Astrocyte of the spinal cord (primary cell): ENCODE measurements around the gene GLIS1.

Source experiments
- DNase-seq: peaks from one replicate; pipeline ENCODE4 v3.0.0; 2011; ENCODE audit warnings: low read depth, low spot score
- H3K4me3 ChIP-seq: 2 replicates; pipeline ENCODE4 v1.5.1; 2011; ENCODE audit warnings: low read depth, mild to moderate bottlenecking, low read length, moderate library complexity
- in situ Hi-C: cut with HindIII; loops from 2 replicates; pipeline ENCODE4 v1.10.0; 2017; ENCODE audit warnings: low sequenced_read_pairs
- TF ChIP-seq, protein P1 (sequence below): IDR thresholded peaks from 2 replicates; pipeline ENCODE4 v1.5.1; 2012; ENCODE audit warnings: low read depth, mild to moderate bottlenecking, low read length, inconsistent platforms

Gene GLIS1

DNA sequence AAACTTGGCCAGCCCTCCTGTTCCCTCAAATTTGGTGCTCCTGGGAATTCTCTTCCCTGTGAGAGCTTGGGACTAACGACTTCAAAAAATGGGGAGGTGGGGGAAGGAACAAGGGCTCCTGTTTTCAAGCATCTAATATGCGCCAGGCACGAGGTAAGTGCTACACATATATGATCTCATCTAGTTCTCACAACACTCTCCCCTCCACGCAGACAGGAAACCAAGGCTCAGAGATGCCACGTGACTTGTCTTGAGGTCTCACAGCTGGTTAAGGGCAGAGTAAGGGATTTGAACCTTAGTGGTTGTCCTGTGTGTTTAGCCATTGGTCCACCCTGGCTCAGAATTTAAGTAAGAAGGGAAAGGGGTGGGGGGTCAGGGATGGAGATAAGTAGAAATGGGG lies 153.8 kb downstream of the GLIS1 start:
- in situ Hi-C loops = no loop called here
- peak; percentile 39 for DNase-seq
- TF ChIP-seq, protein P1, sequence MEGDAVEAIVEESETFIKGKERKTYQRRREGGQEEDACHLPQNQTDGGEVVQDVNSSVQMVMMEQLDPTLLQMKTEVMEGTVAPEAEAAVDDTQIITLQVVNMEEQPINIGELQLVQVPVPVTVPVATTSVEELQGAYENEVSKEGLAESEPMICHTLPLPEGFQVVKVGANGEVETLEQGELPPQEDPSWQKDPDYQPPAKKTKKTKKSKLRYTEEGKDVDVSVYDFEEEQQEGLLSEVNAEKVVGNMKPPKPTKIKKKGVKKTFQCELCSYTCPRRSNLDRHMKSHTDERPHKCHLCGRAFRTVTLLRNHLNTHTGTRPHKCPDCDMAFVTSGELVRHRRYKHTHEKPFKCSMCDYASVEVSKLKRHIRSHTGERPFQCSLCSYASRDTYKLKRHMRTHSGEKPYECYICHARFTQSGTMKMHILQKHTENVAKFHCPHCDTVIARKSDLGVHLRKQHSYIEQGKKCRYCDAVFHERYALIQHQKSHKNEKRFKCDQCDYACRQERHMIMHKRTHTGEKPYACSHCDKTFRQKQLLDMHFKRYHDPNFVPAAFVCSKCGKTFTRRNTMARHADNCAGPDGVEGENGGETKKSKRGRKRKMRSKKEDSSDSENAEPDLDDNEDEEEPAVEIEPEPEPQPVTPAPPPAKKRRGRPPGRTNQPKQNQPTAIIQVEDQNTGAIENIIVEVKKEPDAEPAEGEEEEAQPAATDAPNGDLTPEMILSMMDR = no peak
- H3K4me3 ChIP-seq = no peak overlapping the region

GRCh38 chr1:53584777-53585107 lies 154.2 kb downstream of the GLIS1 start:
- no peak for DNase-seq
- TF ChIP-seq, protein P1 = no peak
- no peak overlapping the region for H3K4me3 ChIP-seq
- in situ Hi-C loops = no loop called here

DNA sequence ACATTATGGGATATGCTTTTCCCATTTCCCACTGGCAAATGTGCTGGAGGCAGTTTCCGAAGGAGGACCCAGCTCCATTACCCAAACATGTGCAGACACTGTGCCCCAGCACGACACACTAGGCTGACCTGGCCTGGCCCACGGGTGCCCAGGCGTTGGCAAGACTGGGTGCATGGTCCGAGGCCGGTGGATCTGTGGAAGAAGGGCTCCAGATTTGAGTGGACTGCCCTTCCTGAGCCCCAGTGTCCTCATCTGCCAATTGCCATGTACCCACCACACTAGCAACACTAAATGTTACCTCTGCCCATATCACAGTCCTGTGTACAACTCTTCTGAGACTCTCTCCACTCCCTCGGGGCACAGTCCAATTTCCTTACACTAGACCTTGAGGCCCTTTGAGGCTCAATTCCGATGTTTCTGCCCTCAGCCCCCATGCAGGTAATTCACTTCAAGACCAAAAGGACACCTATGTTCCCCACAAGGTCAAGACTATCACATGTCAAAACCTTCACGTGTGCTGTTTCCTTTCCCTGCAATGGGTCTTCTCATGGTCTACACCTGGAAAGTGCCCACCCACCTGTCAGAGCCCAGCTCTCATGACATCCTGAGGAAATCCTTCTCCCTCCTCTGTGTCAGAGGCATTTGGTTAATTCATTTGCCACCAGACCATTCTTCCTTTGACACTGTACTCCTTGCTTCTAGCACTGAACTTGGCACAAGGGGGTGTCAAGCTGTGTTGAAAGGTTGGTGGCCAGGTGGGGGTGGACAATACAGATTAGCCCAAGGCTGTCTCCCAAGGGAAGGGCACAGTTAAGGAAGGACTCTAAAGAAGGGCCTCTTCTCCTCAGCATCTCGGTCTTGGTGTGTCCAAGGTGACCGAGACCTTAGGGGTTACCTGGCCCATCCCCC lies 154.8 kb downstream of the GLIS1 start:
- H3K4me3 ChIP-seq = no peak overlapping the region
- no peak for DNase-seq
- TF ChIP-seq, protein P1 = no peak
- in situ Hi-C loops = no loop called here

GRCh38 chr1:53583021-53583867 lies 155.7 kb downstream of the GLIS1 start:
- in situ Hi-C loops = no loop called here
- TF ChIP-seq, protein P1 = no peak

DNA sequence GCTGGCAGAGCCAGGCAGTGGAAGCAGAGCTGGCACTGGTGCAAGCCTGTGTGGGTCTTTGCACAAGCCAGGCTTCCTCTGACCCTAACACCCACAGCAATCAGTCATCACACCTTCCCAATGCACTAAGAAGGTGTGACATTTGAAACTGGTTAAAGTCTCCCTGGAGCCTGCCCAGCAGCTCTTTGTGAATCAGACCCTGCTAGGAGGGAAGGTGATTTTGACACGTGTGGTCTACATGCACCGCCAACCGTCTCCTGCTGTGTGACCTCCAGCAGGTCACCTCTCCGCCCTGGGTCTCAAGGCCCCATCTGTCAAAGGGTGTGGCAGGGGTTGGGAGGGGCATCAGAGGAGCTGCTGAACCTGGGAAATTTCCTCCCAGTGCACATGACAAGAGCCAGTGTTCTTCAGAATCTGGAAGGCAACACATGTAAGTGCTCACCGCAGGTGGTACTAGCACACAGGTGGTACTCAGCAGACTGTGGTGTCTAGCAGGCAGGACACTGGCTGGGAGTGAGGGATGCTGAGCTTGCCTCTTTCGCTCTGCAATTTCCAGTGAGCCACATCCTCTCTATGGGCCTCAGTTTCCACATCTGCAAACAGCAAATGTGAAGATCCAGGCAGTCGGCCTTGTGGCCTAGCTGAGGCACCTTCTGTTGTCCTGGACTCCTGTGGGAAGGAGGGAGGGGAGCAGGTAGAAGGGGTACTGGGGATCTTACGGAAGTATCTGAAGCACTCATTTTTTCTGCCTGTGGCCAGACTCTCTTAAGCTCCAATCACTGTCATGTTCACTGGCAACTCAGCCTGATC lies 156.5 kb downstream of the GLIS1 start:
- in situ Hi-C loops = no loop called here
- H3K4me3 ChIP-seq = no peak overlapping the region
- TF ChIP-seq, protein P1 = no peak
- no peak for DNase-seq

More at GRCh38 chr1:53583021-53583867, 155.7 kb downstream of the GLIS1 start:
- H3K4me3 ChIP-seq = no peak overlapping the region
- no peak for DNase-seq

GRCh38 chr1:53581476-53581875 lies 157.5 kb downstream of the GLIS1 start:
- in situ Hi-C loops = no loop called here
- TF ChIP-seq, protein P1 = no peak
- DNase-seq = no peak
- no peak overlapping the region for H3K4me3 ChIP-seq
